GM12878 (cell line): ENCODE measurements around the gene GPC6.

Experiments
- CHD2 ChIP-seq: IDR thresholded peaks from 2 replicates; pipeline ENCODE4 v1.6.1; 2011; ENCODE audit warnings: low read depth, low read length, improper control_type of control experiment, borderline replicate concordance
- ESRRA ChIP-seq: IDR thresholded peaks from 2 replicates; pipeline ENCODE4 v1.6.1; 2012; ENCODE audit warnings: mild to moderate bottlenecking, low read length, improper control_type of control experiment
- FOXM1 ChIP-seq: IDR thresholded peaks from 2 replicates; pipeline ENCODE4 v1.6.1; 2012; ENCODE audit warnings: low read depth, mild to moderate bottlenecking, inconsistent platforms, low read length, moderate library complexity
- HDGF ChIP-seq: fragments of 450-650 bp; IDR thresholded peaks from 2 replicates; pipeline ENCODE4 v1.6.1; 2016; ENCODE audit warnings: antibody characterized with exemption
- KLF5 ChIP-seq: fragments of 450-650 bp; IDR thresholded peaks from 2 replicates; pipeline ENCODE4 v1.6.1; 2014; ENCODE audit warnings: mild to moderate bottlenecking; ENCODE audit not compliant: partially characterized antibody
- MTA2 ChIP-seq: fragments of 450-650 bp; IDR thresholded peaks from 2 replicates; pipeline ENCODE4 v1.6.1; 2016; ENCODE audit warnings: low read depth, mild to moderate bottlenecking, moderate library complexity
- SMARCA5 ChIP-seq: fragments of 450-650 bp; IDR thresholded peaks from 2 replicates; pipeline ENCODE4 v1.6.1; 2017; ENCODE audit warnings: mild to moderate bottlenecking
- SP1 ChIP-seq: IDR thresholded peaks from one replicate; pipeline ENCODE4 v1.6.1; 2011; ENCODE audit warnings: low read depth, low read length
- ZBED1 ChIP-seq: IDR thresholded peaks from 2 replicates; pipeline ENCODE4 v1.6.1; 2016; ENCODE audit warnings: borderline replicate concordance
- TF ChIP-seq, protein P1 (sequence below), 3 experiments: IDR thresholded peaks in 2 of 3; conservative IDR thresholded peaks in 1 of 3; 2 replicates each; pipeline ENCODE4 v1.5.1; 2011; ENCODE audit warnings: low read depth in 3 of 3, low read length in 3 of 3, mild to moderate bottlenecking in 3 of 3, control low read depth in 2 of 3, moderate library complexity in 2 of 3, inconsistent platforms in 1 of 3, mixed read lengths in 1 of 3; ENCODE audit not compliant: control insufficient read depth in 2 of 3, insufficient read depth in 1 of 3; ENCODE audit errors: extremely low read depth in 1 of 3
- TF ChIP-seq, protein P2 (sequence below): fragments of 450-650 bp; IDR thresholded peaks from 2 replicates; pipeline ENCODE4 v1.6.1; 2018; ENCODE audit warnings: borderline replicate concordance, mild to moderate bottlenecking; ENCODE audit not compliant: partially characterized antibody
- TF ChIP-seq, protein P3 (sequence below): IDR thresholded peaks from 2 replicates; pipeline ENCODE4 v1.6.1; 2012; ENCODE audit warnings: mild to moderate bottlenecking, low read depth, low read length

DNA sequence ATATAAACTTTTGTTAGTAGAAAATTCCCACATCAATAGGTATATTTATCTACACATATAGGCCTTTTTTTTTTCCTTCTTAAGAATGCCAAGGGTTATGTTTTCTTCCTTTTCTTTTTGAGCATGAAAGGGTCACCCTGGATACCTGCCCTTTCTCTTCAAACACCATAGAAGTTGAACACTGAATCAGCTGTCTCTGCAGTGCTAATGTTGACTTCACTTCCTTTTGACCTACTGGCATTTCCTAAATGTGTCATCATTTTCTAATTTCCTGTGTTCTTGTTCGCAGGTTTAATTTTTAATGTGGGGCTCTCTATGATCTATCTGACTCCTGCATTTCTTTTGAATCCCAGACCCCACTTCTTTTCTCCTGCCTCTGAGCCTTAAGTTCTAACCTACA is 532.0 kb downstream of the GPC6 start:
- no peak for TF ChIP-seq ESRRA
- TF ChIP-seq, protein P1, sequence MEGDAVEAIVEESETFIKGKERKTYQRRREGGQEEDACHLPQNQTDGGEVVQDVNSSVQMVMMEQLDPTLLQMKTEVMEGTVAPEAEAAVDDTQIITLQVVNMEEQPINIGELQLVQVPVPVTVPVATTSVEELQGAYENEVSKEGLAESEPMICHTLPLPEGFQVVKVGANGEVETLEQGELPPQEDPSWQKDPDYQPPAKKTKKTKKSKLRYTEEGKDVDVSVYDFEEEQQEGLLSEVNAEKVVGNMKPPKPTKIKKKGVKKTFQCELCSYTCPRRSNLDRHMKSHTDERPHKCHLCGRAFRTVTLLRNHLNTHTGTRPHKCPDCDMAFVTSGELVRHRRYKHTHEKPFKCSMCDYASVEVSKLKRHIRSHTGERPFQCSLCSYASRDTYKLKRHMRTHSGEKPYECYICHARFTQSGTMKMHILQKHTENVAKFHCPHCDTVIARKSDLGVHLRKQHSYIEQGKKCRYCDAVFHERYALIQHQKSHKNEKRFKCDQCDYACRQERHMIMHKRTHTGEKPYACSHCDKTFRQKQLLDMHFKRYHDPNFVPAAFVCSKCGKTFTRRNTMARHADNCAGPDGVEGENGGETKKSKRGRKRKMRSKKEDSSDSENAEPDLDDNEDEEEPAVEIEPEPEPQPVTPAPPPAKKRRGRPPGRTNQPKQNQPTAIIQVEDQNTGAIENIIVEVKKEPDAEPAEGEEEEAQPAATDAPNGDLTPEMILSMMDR (IDR thresholded peaks at IDR 0.05 in 2 of 3, conservative IDR thresholded peaks at IDR 0.05 in 1 of 3; ENCODE audit: control insufficient read depth in 2 of 3, extremely low read depth in 1 of 3, insufficient read depth in 1 of 3, low read depth in 3 of 3, low read length in 3 of 3): no peak
- TF ChIP-seq ZBED1: no peak
- no peak for TF ChIP-seq SP1
- TF ChIP-seq HDGF: no peak
- TF ChIP-seq, protein P2, sequence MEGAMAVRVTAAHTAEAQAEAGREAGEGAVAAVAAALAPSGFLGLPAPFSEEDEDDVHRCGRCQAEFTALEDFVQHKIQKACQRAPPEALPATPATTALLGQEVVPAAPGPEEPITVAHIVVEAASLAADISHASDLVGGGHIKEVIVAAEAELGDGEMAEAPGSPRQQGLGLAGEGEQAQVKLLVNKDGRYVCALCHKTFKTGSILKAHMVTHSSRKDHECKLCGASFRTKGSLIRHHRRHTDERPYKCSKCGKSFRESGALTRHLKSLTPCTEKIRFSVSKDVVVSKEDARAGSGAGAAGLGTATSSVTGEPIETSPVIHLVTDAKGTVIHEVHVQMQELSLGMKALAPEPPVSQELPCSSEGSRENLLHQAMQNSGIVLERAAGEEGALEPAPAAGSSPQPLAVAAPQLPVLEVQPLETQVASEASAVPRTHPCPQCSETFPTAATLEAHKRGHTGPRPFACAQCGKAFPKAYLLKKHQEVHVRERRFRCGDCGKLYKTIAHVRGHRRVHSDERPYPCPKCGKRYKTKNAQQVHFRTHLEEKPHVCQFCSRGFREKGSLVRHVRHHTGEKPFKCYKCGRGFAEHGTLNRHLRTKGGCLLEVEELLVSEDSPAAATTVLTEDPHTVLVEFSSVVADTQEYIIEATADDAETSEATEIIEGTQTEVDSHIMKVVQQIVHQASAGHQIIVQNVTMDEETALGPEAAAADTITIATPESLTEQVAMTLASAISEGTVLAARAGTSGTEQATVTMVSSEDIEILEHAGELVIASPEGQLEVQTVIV: no peak
- TF ChIP-seq MTA2: no peak
- no peak for TF ChIP-seq SMARCA5
- TF ChIP-seq, protein P3, sequence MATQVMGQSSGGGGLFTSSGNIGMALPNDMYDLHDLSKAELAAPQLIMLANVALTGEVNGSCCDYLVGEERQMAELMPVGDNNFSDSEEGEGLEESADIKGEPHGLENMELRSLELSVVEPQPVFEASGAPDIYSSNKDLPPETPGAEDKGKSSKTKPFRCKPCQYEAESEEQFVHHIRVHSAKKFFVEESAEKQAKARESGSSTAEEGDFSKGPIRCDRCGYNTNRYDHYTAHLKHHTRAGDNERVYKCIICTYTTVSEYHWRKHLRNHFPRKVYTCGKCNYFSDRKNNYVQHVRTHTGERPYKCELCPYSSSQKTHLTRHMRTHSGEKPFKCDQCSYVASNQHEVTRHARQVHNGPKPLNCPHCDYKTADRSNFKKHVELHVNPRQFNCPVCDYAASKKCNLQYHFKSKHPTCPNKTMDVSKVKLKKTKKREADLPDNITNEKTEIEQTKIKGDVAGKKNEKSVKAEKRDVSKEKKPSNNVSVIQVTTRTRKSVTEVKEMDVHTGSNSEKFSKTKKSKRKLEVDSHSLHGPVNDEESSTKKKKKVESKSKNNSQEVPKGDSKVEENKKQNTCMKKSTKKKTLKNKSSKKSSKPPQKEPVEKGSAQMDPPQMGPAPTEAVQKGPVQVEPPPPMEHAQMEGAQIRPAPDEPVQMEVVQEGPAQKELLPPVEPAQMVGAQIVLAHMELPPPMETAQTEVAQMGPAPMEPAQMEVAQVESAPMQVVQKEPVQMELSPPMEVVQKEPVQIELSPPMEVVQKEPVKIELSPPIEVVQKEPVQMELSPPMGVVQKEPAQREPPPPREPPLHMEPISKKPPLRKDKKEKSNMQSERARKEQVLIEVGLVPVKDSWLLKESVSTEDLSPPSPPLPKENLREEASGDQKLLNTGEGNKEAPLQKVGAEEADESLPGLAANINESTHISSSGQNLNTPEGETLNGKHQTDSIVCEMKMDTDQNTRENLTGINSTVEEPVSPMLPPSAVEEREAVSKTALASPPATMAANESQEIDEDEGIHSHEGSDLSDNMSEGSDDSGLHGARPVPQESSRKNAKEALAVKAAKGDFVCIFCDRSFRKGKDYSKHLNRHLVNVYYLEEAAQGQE: no peak
- TF ChIP-seq FOXM1: no peak
- no peak for TF ChIP-seq KLF5
- TF ChIP-seq CHD2: no peak
